Uterus (tissue), 2 donors: Measurements from ENCODE around the gene INPP5A.

ENCODE experiments used
- CTCF ChIP-seq, 4 experiments: fragments of 200-600 bp in 2 of 4; fragments of 450-650 bp in 2 of 4; sonication (generic) in 2 of 4; IDR thresholded peaks; one replicate each; pipeline ENCODE4 v1.5.1; 2016 to 2019; ENCODE audit warnings: antibody characterized with exemption in 4 of 4, mild to moderate bottlenecking in 2 of 4, moderate library complexity in 1 of 4
- POLR2A ChIP-seq, 2 donors: fragments of 450-650 bp; IDR thresholded peaks; one replicate each; pipeline ENCODE4 v1.6.1; 2016; ENCODE audit warnings: antibody characterized with exemption in 2 of 2, mild to moderate bottlenecking in 1 of 2, moderate library complexity in 1 of 2

- TF ChIP-seq CTCF (IDR thresholded peaks at IDR 0.05) (no peak), POLR2A (IDR thresholded peaks at IDR 0.05) (no peak)
These were observed 9.9 kb downstream of the INPP5A start for GRCh38 chr10:132547421-132547861.
